ENCODE data around the gene IL36A.

IL36A gene

GRCh38 chr2:112985090-112985489 is 20.2 kb upstream of the IL36A start:
- no peak overlapping the region for H3K4me3 ChIP-seq (ENCODE audit: control insufficient read depth, low read depth, low read length)
- DNase-seq (ENCODE audit: low read depth), result no peak
- TF ChIP-seq CTCF (IDR thresholded peaks at IDR 0.05; ENCODE audit: control insufficient read depth, insufficient read depth, low read depth, low read length, missing control alignments), result no peak

- H3K4me3 ChIP-seq (ENCODE audit: control insufficient read depth, low read depth, low read length), result no peak overlapping the region
- no peak for TF ChIP-seq CTCF (IDR thresholded peaks at IDR 0.05; ENCODE audit: control insufficient read depth, insufficient read depth, low read depth, low read length, missing control alignments)
- DNase-seq (ENCODE audit: low read depth), result no peak
Measured at GRCh38 chr2:112989611-112990010, 15.6 kb upstream of the IL36A start.

GRCh38 chr2:112993831-112994230 is 11.4 kb upstream of the IL36A start:
- TF ChIP-seq CTCF (IDR thresholded peaks at IDR 0.05; ENCODE audit: control insufficient read depth, insufficient read depth, low read depth, low read length, missing control alignments), result no peak
- H3K4me3 ChIP-seq (ENCODE audit: control insufficient read depth, low read depth, low read length), result no peak overlapping the region
- DNase-seq (ENCODE audit: low read depth), result no peak

- no peak overlapping the region for H3K4me3 ChIP-seq (ENCODE audit: control insufficient read depth, low read depth, low read length)
Measured at GRCh38 chr2:112994648-112995047, 10.6 kb upstream of the IL36A start.

GRCh38 chr2:112995346-112995920 is 9.8 kb upstream of the IL36A start:
- DNase-seq (ENCODE audit: low read depth), result no peak
- H3K4me3 ChIP-seq (ENCODE audit: control insufficient read depth, low read depth, low read length), result no peak overlapping the region
- no peak for TF ChIP-seq CTCF (IDR thresholded peaks at IDR 0.05; ENCODE audit: control insufficient read depth, insufficient read depth, low read depth, low read length, missing control alignments)

More at GRCh38 chr2:112994648-112995047, 10.6 kb upstream of the IL36A start:
- TF ChIP-seq CTCF (IDR thresholded peaks at IDR 0.05; ENCODE audit: control insufficient read depth, insufficient read depth, low read depth, low read length, missing control alignments), result no peak
- no peak for DNase-seq (ENCODE audit: low read depth)

- no peak overlapping the region for H3K4me3 ChIP-seq (ENCODE audit: control insufficient read depth, low read depth, low read length)
- TF ChIP-seq CTCF (IDR thresholded peaks at IDR 0.05; ENCODE audit: control insufficient read depth, insufficient read depth, low read depth, low read length, missing control alignments), result no peak
- DNase-seq (ENCODE audit: low read depth), result no peak
Measured at GRCh38 chr2:112996635-112997034, 8.6 kb upstream of the IL36A start.

GRCh38 chr2:112997151-112997550 is 8.1 kb upstream of the IL36A start:
- no peak for TF ChIP-seq CTCF (IDR thresholded peaks at IDR 0.05; ENCODE audit: control insufficient read depth, insufficient read depth, low read depth, low read length, missing control alignments)
- DNase-seq (ENCODE audit: low read depth), result no peak
- H3K4me3 ChIP-seq (ENCODE audit: control insufficient read depth, low read depth, low read length), result no peak overlapping the region
